ENCODE measurements around the gene GNB3. TPM values are rescaled to one million over a fixed set of nuclear protein-coding genes. Genes with fewer than 3 reads are reported as not detected.

Gene GNB3
- total and polyA plus RNA-seq, 9 of the 15 experiments (the other 6 are each of a cell fraction or from before 2014, with no cell fraction given), result 1.4 to 5.8 (median 2.0) TPM

- TF ChIP-seq BCLAF1 (IDR thresholded peaks at IDR 0.05; ENCODE audit: borderline replicate concordance in 1 of 2, control insufficient read depth in 1 of 2, low read depth in 2 of 2, low read length in 1 of 2) (no peak), FOXM1 (IDR thresholded peaks at IDR 0.05; ENCODE audit: low read depth) (no peak), FOXM1 (CRISPR knock-in tag; IDR thresholded peaks at IDR 0.05; ENCODE audit: low read depth) (no peak), ZNF140 (CRISPR knock-in tag; IDR thresholded peaks at IDR 0.05) (no peak), AFF1 (IDR thresholded peaks at IDR 0.05; ENCODE audit: low read depth in 1 of 2, partially characterized antibody in 2 of 2) (no peak), JUN (IDR thresholded peaks at IDR 0.05; ENCODE audit: borderline replicate concordance, low read depth, low read length) (no peak), JUN (CRISPR knock-in tag; IDR thresholded peaks at IDR 0.05; ENCODE audit: borderline replicate concordance) (no peak), KLF10 (CRISPR knock-in tag; IDR thresholded peaks at IDR 0.05) (no peak), SREBF2 (CRISPR knock-in tag; IDR thresholded peaks at IDR 0.05) (no peak), RAD21 (CRISPR knock-in tag; conservative IDR thresholded peaks at IDR 0.05 in 1 of 2, IDR thresholded peaks at IDR 0.05 in 1 of 2) (no peak), MXD1 (CRISPR knock-in tag; IDR thresholded peaks at IDR 0.05; ENCODE audit: borderline replicate concordance, poor library complexity, severe bottlenecking) (no peak), WHSC1 (IDR thresholded peaks at IDR 0.05; ENCODE audit: low read length) (no peak), ZBTB17 (CRISPR knock-in tag; IDR thresholded peaks at IDR 0.05) (peak; percentile 53; the same call in 1 of the 2 replicates), ZNF584 (CRISPR knock-in tag; IDR thresholded peaks at IDR 0.05; ENCODE audit: low read depth) (no peak), RCOR1 (IDR thresholded peaks at IDR 0.05; ENCODE audit: borderline replicate concordance in 1 of 2, low read depth in 2 of 2, low read length in 2 of 2) (no peak), ARID3A (IDR thresholded peaks at IDR 0.05; ENCODE audit: borderline replicate concordance, low read depth, low read length) (no peak)
Measured at GRCh38 chr12:6867413-6868210, 26.9 kb downstream of the GNB3 start, which contains the start of gene TPI1 (continued).

Measured in K562 (cell line).